ENCODE results near the gene RNFT2. TPM values are rescaled to one million over a fixed set of nuclear protein-coding genes. Genes with fewer than 3 reads are reported as not detected.

The RNFT2 gene
- total and polyA plus RNA-seq, 2 donors from 2014 or later: 4.3 to 6.8 TPM

GRCh38 chr12:116691205-116691604 lies 46.9 kb upstream of the RNFT2 start:
- H3K27ac ChIP-seq (ENCODE audit: low read depth in 2 of 2, low read length in 2 of 2): no peak overlapping the region
- H3K4me3 ChIP-seq (ENCODE audit: low read length in 3 of 3): no peak overlapping the region
- peaks cover 0 to 4% (median 3%) of the 10 kb centered on the region in 3 donors for H3K4me1 ChIP-seq (ENCODE audit: control insufficient read depth in 2 of 3, insufficient read depth in 2 of 3, low read depth in 1 of 3, low read length in 3 of 3)
- H3K36me3 ChIP-seq (ENCODE audit: control insufficient read depth in 2 of 3, insufficient read depth in 3 of 3, low read length in 3 of 3): no peaks in the 10 kb centered on the region
- H3K9me3 ChIP-seq (ENCODE audit: control insufficient read depth in 2 of 3, insufficient read depth in 1 of 3, low read length in 3 of 3): no peaks in the 10 kb centered on the region
- TF ChIP-seq CTCF (IDR thresholded peaks at IDR 0.05; ENCODE audit: borderline replicate concordance, extremely low read depth, insufficient read depth): no peak
- intact Hi-C loops (cut with DNase I): no loop called here
- FAIRE-seq: no peak
- H3K27me3 ChIP-seq (ENCODE audit: control insufficient read depth, insufficient read depth, low read length): peaks cover 4% of the 10 kb centered on the region
- no peak overlapping the region for H3K9ac ChIP-seq (ENCODE audit: low read length in 3 of 3)
- no peak for DNase-seq

- no peak for FAIRE-seq
- no peak for DNase-seq
- intact Hi-C loops (cut with DNase I): no loop called here
Measured at GRCh38 chr12:116691636-116692035, 46.5 kb upstream of the RNFT2 start.

GRCh38 chr12:116692605-116693004 lies 45.5 kb upstream of the RNFT2 start:
- H3K9me3 ChIP-seq (ENCODE audit: control insufficient read depth in 2 of 3, insufficient read depth in 1 of 3, low read length in 3 of 3): no peaks in the 10 kb centered on the region
- no peak for FAIRE-seq
- DNase-seq: no peak
- H3K27ac ChIP-seq (ENCODE audit: low read depth in 2 of 2, low read length in 2 of 2): no peak overlapping the region
- H3K9ac ChIP-seq (ENCODE audit: low read length in 3 of 3): no peak overlapping the region
- peaks cover 4% of the 10 kb centered on the region for H3K27me3 ChIP-seq (ENCODE audit: control insufficient read depth, insufficient read depth, low read length)
- no peak for TF ChIP-seq CTCF (IDR thresholded peaks at IDR 0.05; ENCODE audit: borderline replicate concordance, extremely low read depth, insufficient read depth)
- no peaks in the 10 kb centered on the region for H3K36me3 ChIP-seq (ENCODE audit: control insufficient read depth in 2 of 3, insufficient read depth in 3 of 3, low read length in 3 of 3)
- peaks cover 0 to 4% (median 3%) of the 10 kb centered on the region in 3 donors for H3K4me1 ChIP-seq (ENCODE audit: control insufficient read depth in 2 of 3, insufficient read depth in 2 of 3, low read depth in 1 of 3, low read length in 3 of 3)
- no peak overlapping the region for H3K4me3 ChIP-seq (ENCODE audit: low read length in 3 of 3)
- intact Hi-C loops (cut with DNase I): no loop called here

More at GRCh38 chr12:116691636-116692035, 46.5 kb upstream of the RNFT2 start:
- Histone ChIP-seq H3K4me1 (ENCODE audit: control insufficient read depth in 2 of 3, insufficient read depth in 2 of 3, low read depth in 1 of 3, low read length in 3 of 3) (peaks cover 0 to 4% (median 3%) of the 10 kb centered on the region in 3 donors), H3K27ac (ENCODE audit: low read depth in 2 of 2, low read length in 2 of 2) (no peak overlapping the region), H3K9ac (ENCODE audit: low read length in 3 of 3) (no peak overlapping the region), H3K9me3 (ENCODE audit: control insufficient read depth in 2 of 3, insufficient read depth in 1 of 3, low read length in 3 of 3) (no peaks in the 10 kb centered on the region), H3K36me3 (ENCODE audit: control insufficient read depth in 2 of 3, insufficient read depth in 3 of 3, low read length in 3 of 3) (no peaks in the 10 kb centered on the region), H3K4me3 (ENCODE audit: low read length in 3 of 3) (no peak overlapping the region), H3K27me3 (ENCODE audit: control insufficient read depth, insufficient read depth, low read length) (peaks cover 4% of the 10 kb centered on the region)
- TF ChIP-seq CTCF (IDR thresholded peaks at IDR 0.05; ENCODE audit: borderline replicate concordance, extremely low read depth, insufficient read depth): no peak

Measured in kidney (tissue), 14 donors.